Right lung (tissue), 5 donors: Measurements from ENCODE around the gene TCF12. TPM values are rescaled to one million over a fixed set of nuclear protein-coding genes. Genes with fewer than 3 reads are reported as not detected.
A peak's percentile ranks its signal among the peaks of the same experiment; 100 is the strongest.
"Not testable (repeated sequence)": the region's sequence is repeated elsewhere in the genome, so short reads cannot be mapped to it uniquely, and the experiment has no call there.

Source experiments
- DNase-seq, 2 donors: peaks; one replicate each; pipeline ENCODE4 v3.0.0-alpha.2; 2013
- polyA plus RNA-seq, 5 donors: library from polyadenylated mRNA; unstranded; fragments of 120-200 nt; gene quantifications; one replicate each; pipeline versions ENCODE4 v1.2.1 to v1.2.3, GENCODE V29; 2013; ENCODE audit warnings: inconsistent platforms in 1 of 5, low replicate concordance in 1 of 5; ENCODE audit not compliant: insufficient read length in 5 of 5, insufficient read depth in 1 of 5

TCF12 gene
- polyA plus RNA-seq, 5 donors, result 84.2 to 169 (median 148) TPM

DNA sequence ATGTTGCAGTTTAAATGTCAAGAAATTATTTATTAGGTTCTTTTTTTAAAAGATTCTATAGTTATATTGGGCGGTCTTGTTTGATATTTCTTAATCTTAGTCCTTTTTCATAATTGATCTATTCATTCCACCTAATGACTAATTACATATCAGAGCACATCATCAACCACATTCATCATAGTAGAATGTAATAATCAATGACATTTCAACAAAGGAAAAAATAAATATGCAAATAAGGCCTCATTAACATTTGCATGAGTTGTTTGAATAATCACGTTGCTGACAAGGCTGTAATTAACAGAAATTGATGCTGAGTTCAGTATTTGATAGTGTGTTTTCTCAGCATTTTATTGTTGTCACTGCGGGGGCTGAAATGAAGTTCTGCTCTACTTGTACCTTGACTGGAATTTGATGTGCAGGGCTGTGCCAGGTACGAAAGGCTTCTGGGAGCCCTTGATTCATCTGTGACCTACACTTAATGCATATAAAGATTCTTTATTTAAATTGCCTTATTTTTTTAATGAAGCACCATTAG is 215.7 kb downstream of the TCF12 start:
- no peak for DNase-seq

DNA sequence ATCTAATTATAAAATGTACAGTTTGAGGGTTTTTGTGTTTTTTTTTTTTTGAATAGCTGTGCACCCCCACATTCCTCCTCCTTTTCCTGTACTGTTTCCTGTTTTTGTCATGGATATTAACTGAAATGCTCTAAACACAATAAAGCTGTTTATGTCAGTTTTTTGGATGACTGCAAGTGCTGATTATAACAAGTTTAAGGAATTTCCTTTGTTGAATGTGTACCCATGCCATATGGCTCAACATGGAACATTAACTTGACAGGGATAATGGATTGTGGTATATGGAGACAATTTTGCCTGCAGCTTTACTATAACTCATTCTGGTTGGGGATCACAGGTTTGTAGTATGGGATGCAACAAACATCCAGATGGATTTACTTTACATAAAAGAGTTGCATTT is 216.4 kb downstream of the TCF12 start:
- DNase-seq, result peak; percentile 67 to 71

- DNase-seq, result no peak
Observed at GRCh38 chr15:57135800-57136199, 217.4 kb downstream of the TCF12 start.

- peak; percentile 67 to 82 for DNase-seq
Observed at GRCh38 chr15:57138349-57138788, 219.9 kb downstream of the TCF12 start.

- no peak for DNase-seq
Observed at GRCh38 chr15:57143511-57144078, 225.2 kb downstream of the TCF12 start.

GRCh38 chr15:57144448-57144847 is 226.0 kb downstream of the TCF12 start:
- DNase-seq, result no peak

DNA sequence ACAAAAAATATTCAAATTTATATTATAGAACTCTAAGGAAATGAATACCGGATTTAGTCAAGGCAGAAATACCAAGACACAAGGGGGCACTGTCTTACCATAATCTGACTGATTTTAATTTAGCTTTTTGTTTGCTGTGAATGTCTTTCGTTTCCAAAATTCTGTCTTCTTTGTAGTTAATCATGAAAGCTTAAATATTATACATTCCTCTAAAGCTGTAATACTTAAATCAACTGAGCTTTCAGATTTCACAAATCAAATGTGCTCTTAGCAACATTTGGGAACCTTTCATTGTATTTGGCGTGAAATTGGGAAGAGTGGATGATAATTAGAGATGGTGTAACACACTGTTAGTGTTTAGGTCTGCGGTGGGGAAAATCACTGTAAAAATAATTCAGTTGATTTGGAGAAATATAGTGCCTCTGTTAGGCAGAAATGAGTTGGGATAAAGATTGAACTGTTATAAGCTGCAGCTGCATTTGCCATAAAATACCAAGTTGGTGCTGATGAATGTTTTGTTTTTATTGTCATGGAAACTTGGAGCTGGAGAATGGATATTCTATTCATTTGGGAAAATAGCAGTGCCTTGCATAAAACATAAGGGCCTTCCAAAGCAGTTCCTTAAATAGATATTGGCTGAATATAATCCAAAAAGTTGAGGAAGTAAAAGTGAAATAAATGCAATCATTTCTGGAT is 228.2 kb downstream of the TCF12 start:
- DNase-seq, result peak; percentile 71 to 80

DNA sequence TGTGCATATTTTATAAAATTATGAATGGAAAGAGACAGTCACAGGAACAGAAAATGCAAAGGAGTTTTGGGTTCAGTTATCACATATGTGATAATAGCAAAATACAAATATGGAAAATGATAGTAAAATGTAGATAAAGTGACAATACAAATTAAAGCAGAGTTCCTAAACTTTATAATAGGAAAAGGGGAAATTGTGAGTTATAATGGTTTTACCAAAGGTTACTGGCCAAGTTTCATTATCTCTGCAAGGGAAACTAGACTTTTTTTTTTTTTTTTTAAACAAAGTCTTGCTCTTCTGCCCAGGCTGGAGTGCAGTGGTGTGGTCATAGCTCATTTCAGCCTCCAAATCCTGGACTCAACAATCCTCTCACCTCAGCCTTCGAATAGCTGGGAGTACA is 229.2 kb downstream of the TCF12 start:
- no peak for DNase-seq

- DNase-seq, result no peak
Observed at GRCh38 chr15:57148262-57148661, 229.8 kb downstream of the TCF12 start.

DNA sequence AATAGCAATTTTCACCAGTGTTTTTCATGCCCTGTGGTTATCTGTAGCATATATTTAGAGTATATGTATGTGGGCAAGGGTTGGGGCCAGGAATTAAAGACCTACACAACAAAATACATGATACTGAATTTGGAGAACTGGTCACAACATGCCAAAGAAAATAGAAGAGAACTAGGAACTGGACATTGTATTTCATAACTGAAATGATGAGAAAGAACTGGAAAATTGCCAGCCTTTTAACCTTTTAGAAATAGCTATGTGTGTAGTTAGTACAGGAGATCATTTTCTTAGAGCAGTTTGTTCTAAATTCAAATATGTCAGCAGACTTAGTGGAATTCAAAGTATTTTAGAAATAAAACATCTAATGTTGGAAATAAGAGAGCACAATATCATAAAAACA is 230.8 kb downstream of the TCF12 start:
- no peak for DNase-seq

- DNase-seq, result no peak
Observed at GRCh38 chr15:57150066-57150865, 231.8 kb downstream of the TCF12 start.

DNA sequence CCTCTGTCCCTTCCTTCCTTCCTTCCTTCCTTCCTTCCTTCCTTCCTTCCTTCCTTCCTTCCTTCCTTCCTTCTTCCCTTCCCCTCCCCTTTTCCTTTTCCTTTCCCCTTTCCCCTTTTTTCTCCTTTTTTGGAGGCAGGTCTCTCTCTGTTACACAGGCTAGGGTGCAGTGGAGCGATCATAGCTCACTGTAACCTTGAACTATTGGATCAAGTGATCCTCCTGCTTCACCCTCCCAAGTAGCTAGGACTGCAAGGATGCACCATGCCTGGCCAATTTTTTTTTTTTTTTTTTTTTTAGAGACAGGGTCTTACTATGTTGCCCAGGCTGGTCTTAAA is 232.4 kb downstream of the TCF12 start:
- DNase-seq, result not testable (repeated sequence)

GRCh38 chr15:57152133-57152532 is 233.7 kb downstream of the TCF12 start:
- DNase-seq, result no peak

DNA sequence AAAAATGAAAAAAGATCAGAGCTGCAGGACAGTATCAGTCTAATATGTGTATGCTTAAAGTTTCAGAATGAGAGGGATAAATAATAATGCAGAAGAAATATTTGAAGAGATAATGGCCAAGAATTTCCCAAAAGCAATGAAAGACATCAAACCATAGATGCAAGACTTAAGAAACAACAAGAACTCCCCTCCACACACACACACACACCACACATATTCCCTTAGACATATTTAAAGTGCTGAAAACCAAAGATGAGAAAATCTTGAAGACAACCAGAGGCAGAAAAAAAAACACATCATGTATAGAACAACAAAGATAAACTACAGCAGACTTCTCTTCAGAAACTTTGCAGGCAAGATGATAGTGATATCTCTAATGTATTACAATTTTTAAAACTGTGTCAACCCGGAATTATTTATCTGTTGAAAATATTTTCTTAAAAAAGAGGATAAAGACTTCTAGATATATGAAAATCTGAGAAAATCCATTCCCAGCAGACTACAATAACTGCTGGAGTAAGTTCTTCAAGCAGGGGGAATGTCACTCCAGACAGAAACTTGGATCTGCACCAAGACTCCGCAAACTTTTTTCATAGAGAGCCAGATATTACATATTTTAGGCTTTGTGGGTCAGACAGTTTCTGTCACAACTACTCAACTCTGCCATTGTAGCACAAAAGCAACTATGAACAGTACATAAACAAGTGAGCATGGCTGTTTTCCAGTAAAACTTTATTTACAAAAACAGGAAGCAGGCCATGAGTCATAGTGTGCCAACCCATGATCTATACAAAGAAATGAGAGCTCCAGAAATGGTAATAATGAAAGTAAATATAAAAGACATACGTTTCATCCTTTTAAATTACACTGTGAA is 234.5 kb downstream of the TCF12 start:
- DNase-seq, result peak; percentile 61 to 65

DNA sequence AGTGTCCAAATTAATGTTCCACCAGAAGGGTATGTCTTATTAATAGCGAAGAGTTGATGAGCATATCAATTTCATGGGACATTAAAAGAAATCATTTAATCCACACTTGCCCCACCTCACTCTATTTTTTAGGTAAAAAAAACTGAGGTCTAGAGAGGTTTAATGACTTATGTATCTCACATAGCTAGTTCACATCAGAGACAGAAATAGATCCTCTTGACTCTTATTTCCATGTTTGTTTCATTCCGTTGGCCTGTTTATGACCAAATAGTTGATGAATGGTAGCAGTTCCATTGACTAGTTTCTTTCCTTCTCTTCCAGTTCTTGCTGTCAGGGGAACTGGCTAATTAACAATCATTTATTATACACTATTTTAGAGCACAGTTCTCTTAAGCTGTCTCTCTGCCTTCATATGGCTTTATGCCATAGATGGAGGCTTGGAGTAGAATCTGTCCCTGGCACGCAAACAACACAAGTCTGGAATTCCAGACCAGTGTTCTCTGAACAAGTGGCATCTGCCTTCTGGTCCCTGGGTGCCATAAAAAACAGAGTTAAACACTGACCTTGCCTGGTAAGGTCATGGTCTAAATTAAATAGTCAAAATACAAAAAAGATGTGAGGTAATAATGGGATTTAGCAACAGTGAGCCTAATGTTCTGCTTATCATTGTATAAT is 237.9 kb downstream of the TCF12 start:
- DNase-seq, result no peak

DNA sequence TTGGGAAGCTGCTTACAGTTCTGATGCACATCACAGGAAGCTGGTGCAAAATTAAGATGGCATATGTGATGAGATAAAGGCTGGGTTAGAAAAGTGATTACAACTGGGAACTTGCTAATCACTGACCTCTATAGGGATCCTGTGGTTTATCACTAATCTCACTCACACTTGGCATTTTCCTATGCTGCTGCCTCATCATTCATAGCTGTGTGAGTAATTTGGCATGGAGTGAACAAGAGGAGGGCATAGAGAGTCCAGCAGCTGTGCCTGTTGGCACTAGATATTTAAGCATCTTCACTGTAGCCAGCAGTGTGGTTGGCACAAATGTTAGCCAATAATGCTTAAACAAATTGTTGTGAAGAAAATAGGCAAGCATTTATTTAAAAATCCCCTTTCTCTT is 240.1 kb downstream of the TCF12 start:
- DNase-seq, result no peak

GRCh38 chr15:57158997-57159668 is 240.7 kb downstream of the TCF12 start:
- no peak for DNase-seq

DNA sequence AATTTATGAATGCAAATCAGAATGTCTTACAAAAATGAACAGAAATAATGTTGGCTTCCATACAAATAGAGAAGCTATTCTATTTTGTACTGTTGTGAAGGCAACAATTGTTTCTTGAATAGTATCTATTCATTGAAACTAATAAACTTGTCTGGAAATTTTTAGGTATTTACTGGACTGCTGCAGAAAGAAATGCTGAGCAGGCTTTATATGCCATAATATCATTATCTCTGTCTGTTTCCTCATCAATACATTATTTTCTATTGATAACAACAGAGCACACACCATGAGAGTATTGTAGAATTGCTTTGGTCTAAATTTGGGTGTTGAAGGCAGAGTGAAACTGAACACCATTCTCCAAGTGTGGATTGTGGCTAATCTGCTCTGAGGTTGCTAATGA is 241.3 kb downstream of the TCF12 start:
- DNase-seq, result no peak

- DNase-seq, result no peak
Observed at GRCh38 chr15:57160823-57161560, 242.5 kb downstream of the TCF12 start.

DNA sequence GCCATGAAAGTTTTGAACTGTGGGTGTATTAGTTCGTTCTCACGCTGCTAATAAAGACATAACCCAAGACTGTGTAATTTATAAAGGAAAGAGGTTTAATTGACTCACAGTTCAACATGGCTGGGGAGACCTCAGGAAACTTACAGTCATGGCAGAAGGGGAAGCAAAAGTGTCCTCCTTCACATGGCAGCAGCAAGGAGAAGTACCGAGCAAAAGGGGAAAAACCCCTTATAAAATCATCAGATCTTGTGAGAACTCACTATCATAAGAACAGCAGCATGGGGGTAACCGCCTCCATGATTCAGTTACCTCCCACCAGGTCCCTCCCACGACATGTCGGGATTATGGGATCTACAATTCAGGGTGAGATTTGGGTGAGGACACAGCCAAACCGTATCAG is 245.8 kb downstream of the TCF12 start:
- not testable (repeated sequence) for DNase-seq
